HG02981 (cell line): ENCODE results near the gene FAM210A.
"Not testable (repeated sequence)": the region's sequence is repeated elsewhere in the genome, so short reads cannot be mapped to it uniquely, and the experiment has no call there.

ENCODE experiments used
- ATAC-seq: cut with Tn5 transposase; IDR thresholded peaks from one replicate; pipeline ENCODE4 v1.9.1; 2021; ENCODE audit warnings: mild to moderate bottlenecking, moderate library complexity; ENCODE audit not compliant: unreplicated experiment

FAM210A gene, protein sequence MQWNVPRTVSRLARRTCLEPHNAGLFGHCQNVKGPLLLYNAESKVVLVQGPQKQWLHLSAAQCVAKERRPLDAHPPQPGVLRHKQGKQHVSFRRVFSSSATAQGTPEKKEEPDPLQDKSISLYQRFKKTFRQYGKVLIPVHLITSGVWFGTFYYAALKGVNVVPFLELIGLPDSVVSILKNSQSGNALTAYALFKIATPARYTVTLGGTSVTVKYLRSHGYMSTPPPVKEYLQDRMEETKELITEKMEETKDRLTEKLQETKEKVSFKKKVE

DNA sequence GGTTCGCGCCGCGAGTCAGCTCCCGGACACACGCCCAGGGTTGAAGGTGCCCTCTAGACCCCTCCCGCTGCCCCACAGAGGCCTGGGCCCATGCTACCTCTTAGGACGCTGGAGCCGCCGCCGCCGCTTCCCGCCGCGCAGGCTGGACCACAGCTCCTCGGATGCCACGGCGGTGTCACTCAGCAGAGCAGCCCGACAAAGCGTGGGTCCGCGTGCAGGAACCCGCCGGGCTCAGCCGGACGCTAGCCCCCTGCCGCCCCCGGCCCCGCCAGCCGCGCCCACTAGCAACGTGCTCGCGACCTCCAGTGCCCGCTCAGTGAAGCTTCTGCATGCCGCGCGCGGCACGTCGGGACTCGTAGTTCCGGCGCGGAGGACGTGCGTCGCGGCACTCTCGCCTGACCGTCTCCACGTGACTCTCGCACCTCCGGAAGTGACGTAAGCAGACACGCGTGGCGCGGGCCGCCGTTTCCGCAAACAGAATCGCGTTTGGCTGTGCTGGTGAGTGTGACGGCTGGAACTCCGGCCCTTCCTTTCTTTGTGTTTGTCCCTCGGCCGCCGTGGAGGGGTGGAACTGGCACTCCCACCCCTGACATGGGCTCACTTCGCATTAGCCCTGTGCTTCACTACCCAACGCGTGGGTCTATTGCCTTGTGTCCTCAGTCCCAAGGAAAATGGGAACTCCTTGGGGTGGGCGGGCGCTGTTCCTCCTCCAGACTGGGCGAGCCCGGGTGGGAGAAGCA is at the start of gene FAM210A, which contains the start of gene RNMT:
Gene FAM210A, minus strand, starts transcription at position 327 of the 740 bp plus-strand sequence. CDS start 44,481 bp downstream, outside the sequence.
Gene RNMT, plus strand, starts transcription at position 442 of the 740 bp plus-strand sequence. CDS start 4,845 bp downstream, outside the sequence.
- peak; percentile 91 for ATAC-seq

GRCh38 chr18:13775058-13775457 is 48.7 kb upstream of the FAM210A start:
- ATAC-seq: no peak

DNA sequence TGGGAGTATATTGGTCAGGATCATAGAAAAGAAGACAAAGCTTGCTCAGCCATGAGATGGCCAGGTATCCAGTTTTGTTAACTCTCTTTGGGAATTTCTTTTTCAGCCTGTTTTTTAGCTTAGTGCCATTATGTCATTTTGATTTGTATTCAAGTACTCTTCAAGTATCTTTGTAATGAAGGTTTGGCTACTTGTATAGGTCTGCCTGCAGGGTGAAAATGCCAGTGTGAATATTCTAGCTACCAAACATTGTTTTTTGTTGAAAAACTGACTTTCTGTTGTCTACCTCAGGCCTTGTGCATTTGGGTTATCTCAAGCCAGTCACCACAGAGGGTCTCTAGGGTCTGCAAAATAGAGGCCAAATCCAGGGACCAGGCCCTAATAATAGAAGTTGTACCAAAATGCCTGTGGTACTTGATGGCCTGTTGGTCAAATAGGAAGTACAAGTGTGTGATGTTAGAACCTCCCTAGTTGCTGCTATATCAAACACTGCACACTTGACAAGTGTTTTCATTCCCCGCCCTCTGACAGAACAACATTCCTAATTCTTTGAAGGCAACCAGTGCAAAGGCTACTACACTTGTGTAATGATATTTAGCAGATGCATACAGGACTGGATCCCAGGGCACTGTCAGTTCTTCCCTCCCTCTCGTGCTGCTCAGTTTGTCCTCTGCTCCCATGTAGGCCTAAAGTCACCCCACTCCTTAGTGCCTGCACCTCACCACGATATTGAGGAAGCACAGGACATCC is 36.5 kb upstream of the FAM210A start:
- no peak for ATAC-seq

- ATAC-seq: no peak
Measured at GRCh38 chr18:13760047-13760446, 33.7 kb upstream of the FAM210A start.

- no peak for ATAC-seq
Measured at GRCh38 chr18:13758622-13759021, 32.3 kb upstream of the FAM210A start.

DNA sequence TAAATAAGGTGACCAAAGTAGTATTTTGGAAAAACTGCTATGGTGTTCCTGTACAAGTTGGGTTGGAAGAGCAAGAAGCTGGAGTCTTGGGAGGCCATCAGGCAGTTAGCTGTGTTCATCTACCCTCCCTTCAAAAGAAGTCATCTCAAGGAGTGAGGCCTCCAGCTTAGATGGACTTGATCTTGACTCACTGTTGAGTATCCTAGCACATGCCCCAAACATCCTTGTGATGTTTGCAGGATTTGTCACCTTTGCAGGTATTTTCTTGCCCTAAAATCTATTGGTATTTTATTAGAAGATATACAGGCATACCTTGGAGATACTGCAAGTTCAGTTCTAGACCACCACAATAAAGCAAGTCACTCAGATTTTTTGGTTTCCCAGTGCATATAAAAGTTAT is 30.3 kb upstream of the FAM210A start:
- ATAC-seq: no peak

DNA sequence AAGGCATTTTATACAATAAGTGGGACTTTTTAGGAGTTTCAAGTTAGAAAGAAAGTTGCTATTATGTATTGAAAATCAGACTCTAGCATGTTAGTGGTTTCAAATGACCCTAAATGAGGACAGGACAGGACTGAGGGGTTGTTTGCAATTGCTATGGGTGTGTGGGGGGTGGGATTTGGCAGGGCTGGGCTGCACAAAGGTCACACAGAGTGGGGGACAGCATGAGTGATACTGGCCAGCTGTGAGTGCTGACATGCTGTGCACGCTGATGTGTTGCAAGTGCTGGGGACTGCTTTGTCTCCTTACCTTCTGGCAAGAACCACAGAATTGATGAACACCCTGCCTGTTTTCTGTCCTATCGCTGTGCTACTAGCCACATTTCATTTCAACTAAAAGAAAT is 29.9 kb upstream of the FAM210A start:
- ATAC-seq: no peak

GRCh38 chr18:13751599-13751998 is 25.2 kb upstream of the FAM210A start:
- not testable (repeated sequence) for ATAC-seq

- no peak for ATAC-seq
Measured at GRCh38 chr18:13746633-13747032, 20.3 kb upstream of the FAM210A start.

- no peak for ATAC-seq
Measured at GRCh38 chr18:13745696-13746095, 19.3 kb upstream of the FAM210A start.

DNA sequence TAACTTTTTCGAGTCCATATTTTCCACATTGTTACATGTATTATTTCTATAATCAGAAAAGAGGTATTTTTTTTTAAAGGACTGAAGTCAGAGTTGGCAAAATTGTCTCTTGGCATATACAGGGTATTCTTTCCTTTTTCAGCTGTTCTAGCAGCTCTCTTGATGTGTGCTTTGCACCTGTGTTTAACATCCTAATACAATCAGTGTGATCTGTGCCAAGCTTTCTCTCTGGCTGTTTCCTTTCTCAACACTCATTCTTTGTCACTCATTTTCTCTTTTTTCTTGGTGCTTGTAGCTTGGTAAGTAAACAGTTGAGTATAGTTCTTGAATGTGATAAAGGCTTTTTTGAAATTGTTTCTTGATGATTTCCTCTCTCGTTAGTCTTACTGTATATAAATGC is 9.3 kb upstream of the FAM210A start:
- ATAC-seq: no peak

DNA sequence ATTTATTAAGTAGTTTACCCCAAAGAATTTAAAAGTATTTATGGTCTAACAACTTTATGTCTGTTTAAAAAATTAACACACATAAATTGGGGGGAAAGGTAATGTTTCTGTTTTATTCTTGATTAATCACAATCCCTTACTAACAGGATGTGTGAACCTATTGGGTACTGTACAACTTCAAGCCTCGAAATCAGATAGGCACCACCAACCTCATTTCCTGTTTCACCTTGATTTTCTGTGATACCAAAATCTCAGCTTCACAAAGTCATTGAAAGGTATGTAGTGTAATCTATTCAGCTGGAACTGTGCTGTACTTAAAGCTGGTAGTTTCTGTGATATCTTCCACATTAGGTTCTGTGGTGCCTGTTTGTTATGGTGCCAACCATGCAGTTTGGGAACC is 4.1 kb upstream of the FAM210A start:
- ATAC-seq: no peak

DNA sequence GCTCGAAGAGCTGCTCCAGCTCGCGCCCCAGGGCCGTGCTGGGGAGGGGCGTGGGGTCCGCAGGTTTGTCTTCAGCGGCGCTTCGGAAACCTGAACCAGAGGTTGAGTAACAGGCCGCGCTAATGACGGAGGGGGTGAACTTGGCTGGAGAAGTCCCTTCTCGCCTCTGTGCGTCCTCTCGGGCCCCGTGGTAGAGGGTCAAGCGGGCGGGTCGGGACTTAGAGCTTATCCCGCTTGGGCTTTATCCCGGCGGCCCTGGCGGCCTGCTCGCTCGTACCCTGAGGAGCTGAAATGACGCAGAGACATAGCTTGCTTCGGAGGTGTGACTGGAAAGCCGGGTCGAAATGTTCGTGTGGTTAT is 594 bp upstream of the FAM210A start:
- peak; percentile 25 for ATAC-seq

DNA sequence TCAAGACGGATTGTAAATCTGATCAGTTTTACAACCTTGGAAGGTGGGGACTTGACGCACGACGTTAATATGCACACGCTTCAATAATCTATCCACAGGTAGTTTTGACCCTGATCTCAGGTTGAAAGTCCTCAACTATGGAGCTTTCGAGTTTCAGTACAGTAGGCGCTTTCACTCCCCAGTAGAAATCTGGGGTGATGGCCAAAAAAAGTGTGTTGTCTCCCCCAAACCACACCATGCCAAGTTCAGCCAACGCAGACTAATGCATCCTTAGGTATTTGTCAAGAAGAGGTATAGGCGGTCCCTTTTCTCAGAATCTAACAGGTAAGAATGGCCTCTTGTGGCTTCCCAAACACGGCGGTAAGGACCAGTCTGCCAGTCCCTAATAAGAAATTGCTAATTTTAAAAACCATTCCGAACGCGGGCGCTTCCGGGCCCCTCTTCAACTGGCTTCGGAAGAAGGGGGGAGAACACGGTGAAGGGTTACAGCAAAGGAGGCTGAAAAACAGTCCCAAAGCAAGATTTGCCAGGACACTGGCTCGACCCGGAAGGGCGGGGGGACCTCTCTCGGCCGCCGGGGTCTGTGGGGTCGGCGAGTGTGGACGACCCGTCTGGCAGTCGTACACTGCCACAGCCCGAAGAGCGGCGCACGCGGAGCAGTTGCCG is 659 bp downstream of the FAM210A start:
- ATAC-seq: peak; percentile 8

DNA sequence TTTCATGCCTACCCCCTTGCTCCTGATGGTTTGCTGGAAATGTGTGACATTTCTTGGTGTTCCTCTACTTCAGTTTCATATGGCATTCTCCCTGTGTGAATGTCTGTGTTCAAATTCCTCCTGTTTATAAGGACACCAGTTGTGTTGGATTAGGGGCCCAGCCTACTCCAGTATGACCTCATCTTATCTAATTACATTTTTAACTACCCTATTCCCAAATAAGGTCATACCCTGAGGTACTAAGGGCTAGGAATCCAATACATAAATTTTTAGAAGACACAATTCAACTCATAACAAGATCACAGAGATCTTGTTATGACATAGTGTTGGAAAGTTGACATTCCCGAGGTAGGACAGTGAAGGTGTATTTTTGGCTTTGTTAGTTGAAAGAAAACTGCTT is 5.5 kb downstream of the FAM210A start:
- ATAC-seq: no peak

GRCh38 chr18:13720123-13720522 is 6.2 kb downstream of the FAM210A start:
- ATAC-seq: no peak

- no peak for ATAC-seq
Measured at GRCh38 chr18:13716916-13717315, 9.4 kb downstream of the FAM210A start.

GRCh38 chr18:13715330-13715729 is 11.0 kb downstream of the FAM210A start:
- ATAC-seq: no peak

- no peak for ATAC-seq
Measured at GRCh38 chr18:13713455-13714055, 12.8 kb downstream of the FAM210A start.

- ATAC-seq: no peak
Measured at GRCh38 chr18:13712400-13713131, 13.8 kb downstream of the FAM210A start.
